Progenitor cell of endocrine pancreas (in vitro differentiated cells): ENCODE data around the gene RNF10. TPM values are rescaled to one million over a fixed set of nuclear protein-coding genes. Genes with fewer than 3 reads are reported as not detected.
A peak's percentile ranks its signal among the peaks of the same experiment; 100 is the strongest.
"Not testable (repeated sequence)": the region's sequence is repeated elsewhere in the genome, so short reads cannot be mapped to it uniquely, and the experiment has no call there.

ENCODE experiments used
- DNase-seq: peaks from one replicate; pipeline ENCODE4 v3.0.0; 2021; ENCODE audit warnings: low spot score; ENCODE audit not compliant: unreplicated experiment
- H3K27ac Mint-ChIP-seq: 2 replicates; pipeline ENCODE4 v1.8.0; 2021; ENCODE audit warnings: mild to moderate bottlenecking, moderate library complexity, mixed read lengths
- H3K27me3 Mint-ChIP-seq: 2 replicates; pipeline ENCODE4 v1.8.0; 2021; ENCODE audit warnings: mixed read lengths
- H3K36me3 Mint-ChIP-seq: 2 replicates; pipeline ENCODE4 v1.8.0; 2022; ENCODE audit warnings: mixed read lengths; ENCODE audit not compliant: insufficient read depth
- H3K4me1 Mint-ChIP-seq: 2 replicates; pipeline ENCODE4 v1.8.0; 2021; ENCODE audit warnings: low read depth, mixed read lengths
- H3K4me3 Mint-ChIP-seq: 2 replicates; pipeline ENCODE4 v1.8.0; 2021; ENCODE audit warnings: low read depth, mild to moderate bottlenecking, moderate library complexity, mixed read lengths
- H3K9me3 Mint-ChIP-seq: 2 replicates; pipeline ENCODE4 v1.8.0; 2021; ENCODE audit warnings: low read depth, mixed read lengths
- CTCF ChIP-seq: fragments of 200-600 bp; sonication (generic); IDR thresholded peaks from one replicate; pipeline ENCODE4 v1.5.0; 2021; ENCODE audit warnings: antibody characterized with exemption, mild to moderate bottlenecking; ENCODE audit not compliant: unreplicated experiment
- long read RNA-seq: library from polyadenylated mRNA; unstranded; transcript quantifications from one replicate; pipeline ENCODE4 v2.0.0, GENCODE V29; 2020
- total RNA-seq: library from RNA; stranded (reverse); gene quantifications from 2 replicates; pipeline ENCODE4 v1.2.1, GENCODE V29; 2021

Gene RNF10
- total RNA-seq: 167 and 171 TPM in 2 replicates
- long read RNA-seq, transcript RNF10-201 (17 exons, 3,825 nt): major isoform, 15 of 51 reads
- long read RNA-seq, partial matches to known transcripts: 23 of 51 reads
- long read RNA-seq, other reads (novel, unspliced or antisense): 10 of 51 reads

GRCh38 chr12:120534203-120534702, at the start of gene RNF10:
RNF10 (plus strand) TSS chr12:120534356; CDS start chr12:120534812, 456 bp downstream.
- TF ChIP-seq CTCF: no peak
- Mint-ChIP-seq H3K4me3 (peak within 1 kb of the TSS; percentile 95), H3K36me3 (peaks cover 7% of the 10 kb centered on the region), H3K4me1 (peaks cover 45% of the 10 kb centered on the region), H3K27ac (peak within 1 kb of the TSS; percentile 98), H3K9me3 (no peaks in the 10 kb centered on the region), H3K27me3 (no peaks in the 10 kb centered on the region)
- DNase-seq: peak; percentile 51

- Mint-ChIP-seq H3K27ac (no peak overlapping the region), H3K9me3 (no peaks in the 10 kb centered on the region), H3K36me3 (peaks cover 13% of the 10 kb centered on the region), H3K4me3 (no peak overlapping the region), H3K4me1 (peaks cover 9% of the 10 kb centered on the region), H3K27me3 (no peaks in the 10 kb centered on the region)
- no peak for DNase-seq
- no peak for TF ChIP-seq CTCF
Observed at GRCh38 chr12:120485961-120486881, 47.9 kb upstream of the RNF10 start.

- H3K4me3 Mint-ChIP-seq, H3K27me3 Mint-ChIP-seq, DNase-seq, H3K9me3 Mint-ChIP-seq, H3K4me1 Mint-ChIP-seq: not testable (repeated sequence)
- Mint-ChIP-seq H3K36me3 (peaks cover 14% of the 10 kb centered on the region), H3K27ac (peak overlapping the region; percentile 67)
Observed at GRCh38 chr12:120487552-120487951, 46.6 kb upstream of the RNF10 start.

GRCh38 chr12:120488057-120488640, 46.0 kb upstream of the RNF10 start:
- Mint-ChIP-seq H3K4me3 (no peak overlapping the region), H3K27ac (peak overlapping the region; percentile 65), H3K4me1 (peaks cover 9% of the 10 kb centered on the region), H3K9me3 (no peaks in the 10 kb centered on the region), H3K27me3 (no peaks in the 10 kb centered on the region), H3K36me3 (peaks cover 14% of the 10 kb centered on the region)
- TF ChIP-seq CTCF: no peak
- DNase-seq: no peak

- TF ChIP-seq CTCF: no peak
- DNase-seq: no peak
- no peaks in the 10 kb centered on the region for H3K9me3 Mint-ChIP-seq
- no peaks in the 10 kb centered on the region for H3K27me3 Mint-ChIP-seq
- peaks cover 14% of the 10 kb centered on the region for H3K36me3 Mint-ChIP-seq
- no peak overlapping the region for H3K4me3 Mint-ChIP-seq
- H3K4me1 Mint-ChIP-seq: peaks cover 9% of the 10 kb centered on the region
- H3K27ac Mint-ChIP-seq: no peak overlapping the region
Observed at GRCh38 chr12:120489018-120489417, 45.1 kb upstream of the RNF10 start.
